LNCAP (cell line): Measurements from ENCODE around the gene RUVBL2.

Source experiments
- TF ChIP-seq, protein P1 (sequence below): fragments of 450-650 bp; IDR thresholded peaks from 2 replicates; pipeline ENCODE4 v1.5.1; 2017; ENCODE audit warnings: mild to moderate bottlenecking

Gene RUVBL2

DNA sequence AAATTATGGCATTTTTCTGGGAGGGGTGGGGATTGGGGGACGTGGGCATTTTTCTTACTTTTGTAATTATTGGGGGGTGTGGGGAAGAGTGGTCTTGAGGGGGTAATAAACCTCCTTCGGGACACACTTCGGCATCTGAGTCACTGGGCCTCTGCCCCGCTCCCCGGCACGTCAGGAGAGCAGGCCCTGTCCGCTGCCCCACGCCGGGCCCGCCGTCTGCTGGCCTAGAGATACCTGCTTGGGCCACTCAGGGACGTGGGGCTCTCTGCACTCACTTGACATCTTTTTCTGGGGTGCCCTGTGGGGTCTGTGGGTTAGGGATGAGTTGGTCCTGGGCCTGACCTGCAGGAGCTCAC is 32.0 kb upstream of the RUVBL2 start:
- TF ChIP-seq, protein P1, sequence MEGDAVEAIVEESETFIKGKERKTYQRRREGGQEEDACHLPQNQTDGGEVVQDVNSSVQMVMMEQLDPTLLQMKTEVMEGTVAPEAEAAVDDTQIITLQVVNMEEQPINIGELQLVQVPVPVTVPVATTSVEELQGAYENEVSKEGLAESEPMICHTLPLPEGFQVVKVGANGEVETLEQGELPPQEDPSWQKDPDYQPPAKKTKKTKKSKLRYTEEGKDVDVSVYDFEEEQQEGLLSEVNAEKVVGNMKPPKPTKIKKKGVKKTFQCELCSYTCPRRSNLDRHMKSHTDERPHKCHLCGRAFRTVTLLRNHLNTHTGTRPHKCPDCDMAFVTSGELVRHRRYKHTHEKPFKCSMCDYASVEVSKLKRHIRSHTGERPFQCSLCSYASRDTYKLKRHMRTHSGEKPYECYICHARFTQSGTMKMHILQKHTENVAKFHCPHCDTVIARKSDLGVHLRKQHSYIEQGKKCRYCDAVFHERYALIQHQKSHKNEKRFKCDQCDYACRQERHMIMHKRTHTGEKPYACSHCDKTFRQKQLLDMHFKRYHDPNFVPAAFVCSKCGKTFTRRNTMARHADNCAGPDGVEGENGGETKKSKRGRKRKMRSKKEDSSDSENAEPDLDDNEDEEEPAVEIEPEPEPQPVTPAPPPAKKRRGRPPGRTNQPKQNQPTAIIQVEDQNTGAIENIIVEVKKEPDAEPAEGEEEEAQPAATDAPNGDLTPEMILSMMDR = no peak

DNA sequence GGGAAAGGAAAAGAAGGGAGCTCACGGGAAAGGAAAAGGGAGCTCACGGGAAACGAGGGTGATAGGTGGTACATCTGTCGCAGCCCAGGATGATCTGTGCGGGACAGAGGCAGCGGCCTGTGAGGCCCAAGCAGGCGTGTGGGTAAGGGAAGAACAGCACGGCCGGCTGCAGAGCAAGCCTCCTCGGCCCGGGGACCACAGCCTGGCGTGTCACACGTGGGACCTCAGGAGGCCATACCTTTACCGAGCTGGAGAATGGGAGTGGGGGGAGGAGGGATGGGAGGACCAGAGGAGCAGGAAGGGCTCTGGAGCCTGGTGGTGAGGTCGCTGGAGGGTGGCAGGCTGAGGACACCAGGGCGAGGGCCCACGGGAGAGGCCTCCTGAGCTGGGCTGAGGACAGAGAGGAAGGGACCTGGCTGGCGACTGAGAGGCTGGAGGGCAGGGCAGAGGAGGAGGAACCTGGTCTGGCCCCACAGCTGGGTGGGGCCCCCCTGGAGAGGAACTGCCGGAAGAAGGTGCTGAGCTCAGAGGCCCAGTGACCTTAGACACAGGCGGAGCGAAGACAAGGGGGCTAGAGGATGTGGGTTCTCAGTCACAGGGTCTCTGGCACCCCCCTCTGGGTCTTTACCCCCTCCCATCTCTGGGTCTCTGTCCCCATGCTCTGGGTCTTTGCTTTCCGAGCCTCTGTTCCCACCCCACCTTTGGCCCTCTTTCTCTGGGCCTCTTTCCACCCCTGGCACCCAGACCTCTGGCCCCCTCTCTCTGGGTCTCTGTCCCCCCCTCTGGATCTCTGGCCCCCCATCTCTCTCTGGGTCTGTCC is 31.4 kb upstream of the RUVBL2 start:
- TF ChIP-seq, protein P1 = no peak

DNA sequence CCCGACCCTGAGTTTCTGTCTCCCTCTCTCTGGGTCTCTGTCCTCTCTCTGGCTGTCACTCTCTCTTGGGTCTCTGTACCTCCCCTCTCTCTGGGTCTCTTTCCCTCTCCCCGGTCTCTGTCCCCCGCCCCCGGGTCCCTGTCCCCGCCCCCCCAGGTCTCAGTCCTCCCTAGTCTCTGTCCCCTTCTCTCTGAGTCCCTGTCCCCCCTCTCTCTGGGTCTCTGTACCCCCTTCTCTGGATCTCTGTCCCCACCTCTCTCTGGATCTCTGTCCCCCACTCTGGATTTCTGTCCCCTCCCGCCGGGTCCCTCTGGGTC is 30.9 kb upstream of the RUVBL2 start:
- TF ChIP-seq, protein P1 = no peak

DNA sequence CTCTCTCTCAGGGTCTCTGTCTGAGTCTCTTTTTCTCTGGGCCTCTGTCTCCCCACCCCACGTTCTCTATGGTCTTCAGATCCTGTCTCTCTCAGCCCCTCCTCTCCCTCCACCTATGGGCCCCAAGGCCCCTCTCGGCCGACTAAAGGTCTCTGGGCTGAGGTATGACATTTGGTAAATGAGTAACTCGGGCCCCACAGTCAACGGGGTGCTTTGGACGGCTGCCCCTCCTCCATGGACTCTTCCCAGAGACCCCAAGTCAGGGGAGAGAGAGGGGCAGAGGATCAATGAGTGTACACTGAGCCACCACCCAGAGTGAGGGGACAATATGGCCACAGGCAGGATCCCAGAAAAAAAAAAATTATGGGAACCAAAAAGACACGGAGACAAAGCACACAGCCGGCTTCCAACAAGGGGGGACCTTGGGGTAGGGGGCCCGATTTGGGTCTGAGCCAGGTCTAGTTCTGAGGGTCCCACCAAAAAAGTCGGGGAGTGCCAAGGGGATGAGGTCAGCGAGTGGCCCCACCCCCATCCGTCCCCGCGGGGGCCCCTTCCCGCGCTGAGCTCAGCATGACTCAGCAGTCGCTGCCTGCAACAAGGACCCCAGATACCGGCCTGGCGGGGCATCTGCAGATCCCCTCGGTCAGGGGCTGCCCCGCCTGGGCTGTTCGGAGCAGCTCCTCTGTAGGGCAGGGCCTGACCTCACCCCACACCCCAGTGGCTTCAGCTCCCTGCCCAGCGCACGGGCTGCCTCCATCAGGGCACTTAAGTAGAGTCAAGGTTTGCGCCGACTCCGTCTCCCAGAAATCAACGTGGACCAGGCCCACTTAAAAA is 30.1 kb upstream of the RUVBL2 start:
- TF ChIP-seq, protein P1 = no peak

DNA sequence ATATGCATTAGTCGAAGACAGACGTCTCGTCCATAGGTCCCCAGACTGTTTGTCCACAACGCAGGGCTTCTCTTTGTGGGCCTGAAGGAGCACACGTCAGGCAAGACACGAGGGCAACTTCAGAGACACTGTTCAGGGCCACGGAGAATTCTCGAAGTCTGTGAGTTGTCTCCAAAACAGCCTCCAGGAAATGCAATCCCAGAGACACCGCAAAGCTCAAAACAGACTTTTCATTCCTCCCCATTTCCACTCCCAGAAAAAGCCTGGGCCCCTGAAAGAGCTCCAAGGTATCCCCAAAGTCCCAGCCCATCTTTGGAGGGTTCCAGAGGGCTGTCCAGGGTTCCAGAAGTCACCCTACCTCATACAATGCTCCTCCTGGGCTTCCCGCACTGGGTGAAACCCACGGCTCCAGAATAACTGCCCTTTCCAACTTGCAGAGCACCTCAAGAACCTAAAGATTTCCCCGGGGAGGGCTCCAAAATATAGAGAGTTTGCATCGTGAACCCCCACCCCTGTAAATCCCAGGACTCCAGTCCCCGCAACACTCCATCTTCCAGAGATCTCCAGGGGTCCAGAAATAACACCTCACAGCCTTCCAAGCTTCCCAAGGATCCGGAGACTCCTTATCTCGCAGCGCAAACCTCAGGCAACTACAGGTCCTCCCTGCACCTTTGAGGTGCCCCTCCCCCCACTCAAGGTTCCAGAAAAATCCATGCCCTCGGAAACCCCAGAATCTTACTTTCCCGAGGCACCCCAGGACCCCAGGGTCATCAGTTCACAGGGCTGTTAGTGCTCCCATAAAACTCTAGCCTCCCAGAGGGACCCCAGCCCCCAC is 29.3 kb upstream of the RUVBL2 start:
- TF ChIP-seq, protein P1 = no peak

DNA sequence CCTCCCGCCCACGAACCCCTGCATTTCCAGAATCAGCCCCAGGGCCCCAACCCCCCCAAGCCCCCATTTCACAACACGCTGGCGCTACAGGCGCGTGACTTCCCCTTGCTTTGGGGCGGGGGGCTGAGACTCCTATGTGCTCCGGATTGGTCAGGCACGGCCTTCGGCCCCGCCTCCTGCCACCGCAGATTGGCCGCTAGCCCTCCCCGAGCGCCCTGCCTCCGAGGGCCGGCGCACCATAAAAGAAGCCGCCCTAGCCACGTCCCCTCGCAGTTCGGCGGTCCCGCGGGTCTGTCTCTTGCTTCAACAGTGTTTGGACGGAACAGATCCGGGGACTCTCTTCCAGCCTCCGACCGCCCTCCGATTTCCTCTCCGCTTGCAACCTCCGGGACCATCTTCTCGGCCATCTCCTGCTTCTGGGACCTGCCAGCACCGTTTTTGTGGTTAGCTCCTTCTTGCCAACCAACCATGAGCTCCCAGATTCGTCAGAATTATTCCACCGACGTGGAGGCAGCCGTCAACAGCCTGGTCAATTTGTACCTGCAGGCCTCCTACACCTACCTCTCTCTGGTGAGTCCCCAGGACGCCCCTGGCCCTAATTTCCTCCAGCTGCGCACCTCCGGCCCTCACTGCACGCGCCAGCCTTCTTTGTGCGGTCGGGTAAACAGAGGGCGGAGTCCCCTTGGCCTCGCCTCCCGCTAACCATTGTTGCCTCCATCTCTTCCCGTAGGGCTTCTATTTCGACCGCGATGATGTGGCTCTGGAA is 28.5 kb upstream of the RUVBL2 start, which contains the start of gene FTL:
Gene FTL (plus strand): TSS at position 270 of the 766 bp plus-strand sequence. CDS start 199 bp downstream, at position 469.
- TF ChIP-seq, protein P1 = no peak
